T-helper 2 cell treated with Interferon-gamma antibody and Interleukin-4, amounts not matched to agents 5 μg/mL and 100 μg/mL, for 36 hours (primary cell): Measurements from ENCODE around the gene ARL16.

Experiments used
- DNase-seq: peaks from one replicate; pipeline ENCODE4 v3.0.0; 2021; ENCODE audit warnings: low spot score
- H3K27ac Mint-ChIP-seq: one replicate; pipeline ENCODE4 v1.8.0; 2021; ENCODE audit warnings: mild to moderate bottlenecking, mixed read lengths
- H3K27me3 Mint-ChIP-seq: one replicate; pipeline ENCODE4 v1.8.0; 2021; ENCODE audit warnings: low read depth, mixed read lengths
- H3K36me3 Mint-ChIP-seq: one replicate; pipeline ENCODE4 v1.8.0; 2021; ENCODE audit warnings: low read depth, mixed read lengths
- H3K4me1 Mint-ChIP-seq: one replicate; pipeline ENCODE4 v1.8.0; 2021; ENCODE audit warnings: low read depth, mixed read lengths
- H3K4me3 Mint-ChIP-seq: one replicate; pipeline ENCODE4 v1.8.0; 2022; ENCODE audit warnings: mild to moderate bottlenecking, moderate library complexity, mixed read lengths
- H3K9me3 Mint-ChIP-seq: one replicate; pipeline ENCODE4 v1.8.0; 2021; ENCODE audit warnings: mixed read lengths

The ARL16 gene

DNA sequence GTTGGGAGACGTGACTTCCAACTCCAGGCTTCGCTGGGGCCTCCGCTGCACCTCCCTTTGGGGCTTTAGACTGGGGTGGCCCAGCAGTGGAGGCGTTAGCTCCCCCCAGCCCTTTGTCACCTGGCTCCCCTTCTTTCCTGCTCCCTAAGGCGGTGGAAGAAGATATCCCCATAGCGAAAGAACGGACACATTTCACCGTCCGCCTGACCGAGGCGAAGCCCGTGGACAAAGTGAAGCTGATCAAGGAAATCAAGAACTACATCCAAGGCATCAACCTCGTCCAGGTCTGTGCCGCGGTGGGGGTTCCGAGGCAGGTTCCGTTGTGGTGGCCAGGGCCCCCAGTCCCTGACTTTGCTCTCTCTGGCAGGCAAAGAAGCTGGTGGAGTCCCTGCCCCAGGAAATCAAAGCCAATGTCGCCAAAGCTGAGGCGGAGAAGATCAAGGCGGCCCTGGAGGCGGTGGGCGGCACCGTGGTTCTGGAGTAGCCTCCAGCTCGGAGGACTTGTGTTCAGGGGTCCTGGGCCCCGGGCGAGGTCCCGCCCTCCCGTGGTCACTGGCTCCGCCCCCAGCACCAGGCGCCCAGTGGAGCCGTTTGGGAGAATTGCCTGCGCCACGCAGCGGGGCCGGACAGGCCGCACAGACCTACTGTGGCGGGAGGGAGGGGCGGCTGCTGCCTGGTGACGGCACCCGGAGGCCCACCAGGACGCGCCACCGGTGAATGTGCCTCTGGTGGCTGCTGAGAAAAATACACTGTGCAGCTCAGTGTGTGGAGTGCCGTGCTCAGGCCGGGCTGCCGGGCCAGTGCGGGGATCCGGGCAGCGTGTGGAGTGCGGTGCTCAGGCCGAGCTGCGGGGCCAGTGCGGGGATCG, 23.4 kb upstream of the ARL16 start:
- no peaks in the 10 kb centered on the region for H3K9me3 Mint-ChIP-seq
- H3K27me3 Mint-ChIP-seq: no peaks in the 10 kb centered on the region
- H3K4me3 Mint-ChIP-seq: no peak overlapping the region
- H3K4me1 Mint-ChIP-seq: peaks cover 15% of the 10 kb centered on the region
- H3K27ac Mint-ChIP-seq: no peak overlapping the region
- peaks cover 28% of the 10 kb centered on the region for H3K36me3 Mint-ChIP-seq
- DNase-seq: no peak

- Mint-ChIP-seq H3K36me3 (peaks cover 32% of the 10 kb centered on the region), H3K9me3 (no peaks in the 10 kb centered on the region), H3K27me3 (no peaks in the 10 kb centered on the region), H3K27ac (no peak overlapping the region), H3K4me1 (peaks cover 18% of the 10 kb centered on the region), H3K4me3 (no peak overlapping the region)
- no peak for DNase-seq
Measured at GRCh38 chr17:81706232-81706611, 22.6 kb upstream of the ARL16 start.

DNA sequence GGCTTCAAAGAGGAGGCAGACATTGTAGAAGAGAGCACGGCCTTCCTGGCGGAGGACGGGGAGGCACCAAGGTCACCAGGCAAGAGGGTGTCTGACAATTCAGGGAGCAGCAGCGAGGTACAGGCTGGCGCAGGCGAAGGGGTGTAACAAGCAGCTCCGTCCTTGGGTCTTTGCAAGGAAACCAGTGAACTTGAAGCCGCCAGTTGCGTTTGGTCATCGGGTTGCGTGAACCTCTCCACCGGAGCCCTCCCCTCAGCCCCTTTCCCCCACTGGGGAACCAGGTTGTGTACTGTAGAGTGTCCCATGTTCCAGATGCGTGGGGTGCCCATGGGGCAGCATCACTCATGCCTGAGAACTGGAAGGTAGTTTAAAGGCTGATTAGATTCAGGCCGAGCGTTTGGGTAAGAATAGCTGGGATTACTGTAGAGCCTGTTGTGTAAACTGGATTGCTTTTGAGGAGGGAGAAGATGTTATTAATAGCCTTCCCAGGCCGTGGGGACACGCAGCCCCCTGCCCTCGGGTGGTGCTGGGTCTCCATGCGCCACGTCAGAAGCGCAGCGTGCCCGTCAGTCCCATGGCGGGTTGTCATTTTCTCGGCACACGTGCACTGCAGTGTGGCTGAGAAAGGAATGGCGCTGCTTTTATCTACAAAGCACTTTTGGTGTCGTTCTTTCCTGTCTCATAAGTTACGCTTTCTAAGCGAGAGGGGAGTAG, 22.1 kb upstream of the ARL16 start:
- Mint-ChIP-seq H3K36me3 (peaks cover 37% of the 10 kb centered on the region), H3K4me3 (no peak overlapping the region), H3K4me1 (peaks cover 13% of the 10 kb centered on the region), H3K27me3 (no peaks in the 10 kb centered on the region), H3K9me3 (no peaks in the 10 kb centered on the region), H3K27ac (no peak overlapping the region)
- DNase-seq: no peak

DNA sequence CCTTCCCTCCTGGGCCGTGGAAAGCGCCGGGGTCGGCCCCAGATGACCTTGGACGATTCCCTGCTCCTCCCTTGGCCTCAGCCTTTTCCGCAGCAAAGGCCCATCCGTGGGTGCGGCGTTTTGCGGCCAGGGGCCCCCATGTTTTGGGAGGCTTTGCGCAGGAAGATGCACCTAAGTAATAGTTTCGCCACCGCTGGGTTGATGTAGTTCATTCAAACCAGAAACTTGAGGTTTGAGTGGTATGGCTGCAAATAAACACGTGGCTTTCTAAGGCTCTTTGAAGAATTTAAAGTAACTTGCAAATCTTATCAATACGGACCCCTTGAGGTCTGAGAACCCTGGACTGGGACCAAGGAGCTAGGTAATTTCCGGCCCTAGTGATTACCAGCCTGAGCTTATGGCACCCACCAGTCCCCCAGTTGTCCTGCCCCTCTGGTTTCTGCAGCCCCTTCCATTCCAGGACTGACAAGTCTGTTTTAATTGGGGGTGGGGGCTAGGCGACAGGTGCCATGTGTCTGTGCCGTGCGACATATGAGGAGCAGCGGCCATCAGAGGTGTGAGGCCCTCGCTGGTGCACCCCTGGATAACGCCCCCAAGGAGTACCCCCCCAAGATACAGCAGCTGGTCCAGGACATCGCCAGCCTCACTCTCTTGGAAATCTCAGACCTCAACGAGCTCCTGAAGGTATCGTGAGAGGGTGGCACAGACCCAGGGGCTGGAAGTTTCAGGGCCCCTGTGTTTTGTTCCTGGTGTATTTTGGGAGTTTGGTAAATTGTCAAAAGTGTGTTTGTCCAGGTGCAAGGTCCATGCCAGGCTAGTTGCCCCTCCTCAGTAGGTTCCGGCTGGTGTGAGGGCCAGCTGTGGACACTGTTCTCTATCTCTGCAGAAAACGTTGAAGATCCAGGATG, 20.4 kb upstream of the ARL16 start:
- Mint-ChIP-seq H3K27me3 (no peaks in the 10 kb centered on the region), H3K4me1 (peaks cover 11% of the 10 kb centered on the region), H3K9me3 (no peaks in the 10 kb centered on the region), H3K36me3 (peaks cover 39% of the 10 kb centered on the region), H3K4me3 (peak overlapping the region; percentile 83), H3K27ac (peak overlapping the region; percentile 77)
- DNase-seq: no peak

DNA sequence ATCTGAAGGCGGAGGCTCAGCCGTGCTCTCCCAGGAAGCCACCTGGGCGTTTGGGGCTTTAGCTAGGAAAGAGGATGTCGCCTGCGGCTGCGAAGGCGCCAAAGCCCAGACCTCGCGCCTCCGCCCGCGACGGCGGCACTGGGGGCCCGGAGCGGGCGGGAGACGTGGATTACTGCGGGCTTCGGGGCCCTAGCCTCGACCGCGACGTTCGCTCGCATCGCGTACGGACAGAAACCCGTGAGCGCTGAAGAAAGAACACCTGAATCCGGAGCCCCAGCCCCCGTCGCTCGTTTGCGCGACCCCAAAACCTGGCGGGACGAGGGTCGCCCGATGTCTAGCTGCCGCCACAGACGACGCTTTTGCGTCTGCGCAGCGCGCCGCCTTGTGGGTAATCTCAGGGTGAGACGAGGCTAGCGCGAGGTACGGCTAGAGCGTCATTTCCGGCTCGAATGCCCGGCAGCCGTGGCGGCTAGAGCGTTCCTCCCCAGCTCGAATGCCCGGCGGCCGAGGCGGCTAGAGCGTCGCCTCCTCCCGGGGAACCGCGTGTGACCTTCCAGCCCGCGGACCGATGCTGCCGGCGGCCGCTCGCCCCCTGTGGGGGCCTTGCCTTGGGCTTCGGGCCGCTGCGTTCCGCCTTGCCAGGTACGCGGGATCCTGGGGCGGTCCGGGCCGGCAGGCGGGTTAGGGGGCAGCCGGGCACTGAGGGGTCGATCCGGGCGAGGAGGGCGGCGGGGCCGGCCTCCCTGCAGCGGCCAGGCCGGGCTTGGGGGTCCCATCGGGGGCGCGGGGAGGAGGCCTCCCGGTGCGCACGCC, 19.5 kb upstream of the ARL16 start, which contains the start of gene MRPL12:
MRPL12 (plus strand) TSS at position 434 of the 813 bp plus-strand sequence; CDS start at position 569, 135 bp downstream.
- H3K27ac Mint-ChIP-seq: peak within 1 kb of the TSS; percentile 96
- H3K9me3 Mint-ChIP-seq: no peaks in the 10 kb centered on the region
- peak; percentile 90 for DNase-seq
- peak within 1 kb of the TSS; percentile 97 for H3K4me3 Mint-ChIP-seq
- H3K27me3 Mint-ChIP-seq: no peaks in the 10 kb centered on the region
- H3K36me3 Mint-ChIP-seq: peaks cover 44% of the 10 kb centered on the region
- H3K4me1 Mint-ChIP-seq: peaks cover 11% of the 10 kb centered on the region

- Mint-ChIP-seq H3K27ac (peak overlapping the region; percentile 45), H3K4me1 (peaks cover 11% of the 10 kb centered on the region), H3K36me3 (peaks cover 53% of the 10 kb centered on the region), H3K9me3 (no peaks in the 10 kb centered on the region), H3K27me3 (no peaks in the 10 kb centered on the region), H3K4me3 (peak overlapping the region; percentile 97)
- DNase-seq: no peak
Measured at GRCh38 chr17:81701288-81702071, 17.9 kb upstream of the ARL16 start.

- Mint-ChIP-seq H3K27me3 (no peaks in the 10 kb centered on the region), H3K27ac (no peak overlapping the region), H3K36me3 (peaks cover 50% of the 10 kb centered on the region), H3K4me3 (peak overlapping the region; percentile 48), H3K9me3 (no peaks in the 10 kb centered on the region), H3K4me1 (peaks cover 11% of the 10 kb centered on the region)
- no peak for DNase-seq
Measured at GRCh38 chr17:81700353-81701287, 17.0 kb upstream of the ARL16 start.

GRCh38 chr17:81697261-81698044, 13.9 kb upstream of the ARL16 start:
- Mint-ChIP-seq H3K4me1 (peaks cover 6% of the 10 kb centered on the region), H3K9me3 (no peaks in the 10 kb centered on the region), H3K27me3 (no peaks in the 10 kb centered on the region), H3K36me3 (peaks cover 40% of the 10 kb centered on the region), H3K27ac (no peak overlapping the region), H3K4me3 (no peak overlapping the region)
- no peak for DNase-seq

- Mint-ChIP-seq H3K27me3 (no peaks in the 10 kb centered on the region), H3K4me1 (no peaks in the 10 kb centered on the region), H3K27ac (no peak overlapping the region), H3K36me3 (peaks cover 39% of the 10 kb centered on the region), H3K9me3 (no peaks in the 10 kb centered on the region), H3K4me3 (no peak overlapping the region)
- no peak for DNase-seq
Measured at GRCh38 chr17:81696218-81696941, 12.8 kb upstream of the ARL16 start.

- no peak overlapping the region for H3K4me3 Mint-ChIP-seq
- H3K27me3 Mint-ChIP-seq: no peaks in the 10 kb centered on the region
- H3K27ac Mint-ChIP-seq: no peak overlapping the region
- no peaks in the 10 kb centered on the region for H3K9me3 Mint-ChIP-seq
- no peaks in the 10 kb centered on the region for H3K4me1 Mint-ChIP-seq
- no peak for DNase-seq
- H3K36me3 Mint-ChIP-seq: peaks cover 41% of the 10 kb centered on the region
Measured at GRCh38 chr17:81695801-81696200, 12.2 kb upstream of the ARL16 start.

DNA sequence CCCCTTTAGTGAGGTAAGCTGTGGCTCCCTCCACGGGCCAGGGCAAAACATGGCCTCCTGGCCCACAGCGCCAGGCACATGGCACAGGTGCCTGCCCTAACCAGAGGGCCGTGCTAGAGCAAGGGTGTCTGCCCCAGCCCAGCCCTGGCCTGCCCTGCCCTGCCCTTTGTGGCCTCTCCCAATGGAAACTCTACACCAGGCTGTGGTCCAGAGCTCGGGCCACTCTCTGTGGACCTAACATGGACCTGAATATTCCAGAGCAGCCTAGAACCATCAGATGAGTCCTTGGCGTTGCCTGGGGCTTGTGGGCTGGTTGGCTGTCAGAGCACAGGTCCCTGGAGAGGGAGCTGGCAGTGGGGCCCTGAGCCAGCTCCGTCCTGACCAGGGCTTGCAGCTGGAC, 11.6 kb upstream of the ARL16 start:
- H3K27me3 Mint-ChIP-seq: no peaks in the 10 kb centered on the region
- no peak for DNase-seq
- peaks cover 41% of the 10 kb centered on the region for H3K36me3 Mint-ChIP-seq
- no peak overlapping the region for H3K4me3 Mint-ChIP-seq
- no peaks in the 10 kb centered on the region for H3K9me3 Mint-ChIP-seq
- no peaks in the 10 kb centered on the region for H3K4me1 Mint-ChIP-seq
- H3K27ac Mint-ChIP-seq: no peak overlapping the region
